A673 (cell line): ENCODE data around the gene VWA2.

ENCODE experiments used
- EZH2 ChIP-seq: fragments of 200-600 bp; sonication (generic); IDR thresholded peaks from 2 replicates; pipeline ENCODE4 v1.6.1; 2017; ENCODE audit warnings: borderline replicate concordance, low read depth, mild to moderate bottlenecking, mixed read lengths, antibody characterized with exemption, low read length; ENCODE audit not compliant: poor library complexity, severe bottlenecking
- TF ChIP-seq, protein P1 (sequence below): fragments of 300-800, 200-600 bp; sonication (generic); conservative IDR thresholded peaks from 2 replicates; pipeline ENCODE4 v1.5.1; 2017; ENCODE audit warnings: low read depth, mild to moderate bottlenecking, antibody characterized with exemption, low read length, moderate library complexity, mixed read lengths

DNA sequence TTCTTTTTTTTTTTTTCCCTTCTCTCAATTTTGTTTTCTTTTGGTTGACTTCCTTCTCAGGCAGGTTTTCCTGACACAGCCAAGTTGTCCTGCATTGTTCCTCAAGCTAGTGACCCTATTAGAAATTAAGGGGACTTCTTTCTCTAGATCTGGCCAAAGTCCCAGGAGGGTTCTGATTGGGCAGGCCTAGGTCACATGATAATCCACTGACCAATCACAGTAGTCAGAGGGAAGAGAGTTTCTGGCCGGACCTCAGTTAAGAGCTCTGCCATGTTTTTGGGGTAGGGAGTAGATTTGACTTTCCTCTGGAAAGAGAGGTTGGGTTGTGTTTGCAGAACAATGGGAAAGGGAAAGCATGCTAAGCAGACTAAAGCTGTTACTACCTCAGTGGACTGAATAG, 16.2 kb downstream of the VWA2 start:
- TF ChIP-seq, protein P1, sequence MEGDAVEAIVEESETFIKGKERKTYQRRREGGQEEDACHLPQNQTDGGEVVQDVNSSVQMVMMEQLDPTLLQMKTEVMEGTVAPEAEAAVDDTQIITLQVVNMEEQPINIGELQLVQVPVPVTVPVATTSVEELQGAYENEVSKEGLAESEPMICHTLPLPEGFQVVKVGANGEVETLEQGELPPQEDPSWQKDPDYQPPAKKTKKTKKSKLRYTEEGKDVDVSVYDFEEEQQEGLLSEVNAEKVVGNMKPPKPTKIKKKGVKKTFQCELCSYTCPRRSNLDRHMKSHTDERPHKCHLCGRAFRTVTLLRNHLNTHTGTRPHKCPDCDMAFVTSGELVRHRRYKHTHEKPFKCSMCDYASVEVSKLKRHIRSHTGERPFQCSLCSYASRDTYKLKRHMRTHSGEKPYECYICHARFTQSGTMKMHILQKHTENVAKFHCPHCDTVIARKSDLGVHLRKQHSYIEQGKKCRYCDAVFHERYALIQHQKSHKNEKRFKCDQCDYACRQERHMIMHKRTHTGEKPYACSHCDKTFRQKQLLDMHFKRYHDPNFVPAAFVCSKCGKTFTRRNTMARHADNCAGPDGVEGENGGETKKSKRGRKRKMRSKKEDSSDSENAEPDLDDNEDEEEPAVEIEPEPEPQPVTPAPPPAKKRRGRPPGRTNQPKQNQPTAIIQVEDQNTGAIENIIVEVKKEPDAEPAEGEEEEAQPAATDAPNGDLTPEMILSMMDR: no peak
- TF ChIP-seq EZH2: no peak
